ENCODE data around the gene AXIN2. TPM values are rescaled to one million over a fixed set of nuclear protein-coding genes. Genes with fewer than 3 reads are reported as not detected.

Gene AXIN2
- polyA plus RNA-seq, 1 experiment, result 2.8 TPM

GRCh38 chr17:65533056-65533745 lies 28.2 kb downstream of the AXIN2 start:
- H3K27ac ChIP-seq (ENCODE audit: low read depth, low read length), result no peak overlapping the region
- ChIA-PET POLR2A (no interaction called here), CTCF (no interaction called here)
- H3K27me3 ChIP-seq (ENCODE audit: control insufficient read depth, insufficient read depth, low read length), result no peaks in the 10 kb centered on the region
- no peak for DNase-seq (ENCODE audit: low read depth, low spot score)
- H3K9me3 ChIP-seq (ENCODE audit: control insufficient read depth, insufficient read depth, low read length), result peaks cover 2% of the 10 kb centered on the region; the same call in 1 of the 2 replicates
- TF ChIP-seq, protein P1, sequence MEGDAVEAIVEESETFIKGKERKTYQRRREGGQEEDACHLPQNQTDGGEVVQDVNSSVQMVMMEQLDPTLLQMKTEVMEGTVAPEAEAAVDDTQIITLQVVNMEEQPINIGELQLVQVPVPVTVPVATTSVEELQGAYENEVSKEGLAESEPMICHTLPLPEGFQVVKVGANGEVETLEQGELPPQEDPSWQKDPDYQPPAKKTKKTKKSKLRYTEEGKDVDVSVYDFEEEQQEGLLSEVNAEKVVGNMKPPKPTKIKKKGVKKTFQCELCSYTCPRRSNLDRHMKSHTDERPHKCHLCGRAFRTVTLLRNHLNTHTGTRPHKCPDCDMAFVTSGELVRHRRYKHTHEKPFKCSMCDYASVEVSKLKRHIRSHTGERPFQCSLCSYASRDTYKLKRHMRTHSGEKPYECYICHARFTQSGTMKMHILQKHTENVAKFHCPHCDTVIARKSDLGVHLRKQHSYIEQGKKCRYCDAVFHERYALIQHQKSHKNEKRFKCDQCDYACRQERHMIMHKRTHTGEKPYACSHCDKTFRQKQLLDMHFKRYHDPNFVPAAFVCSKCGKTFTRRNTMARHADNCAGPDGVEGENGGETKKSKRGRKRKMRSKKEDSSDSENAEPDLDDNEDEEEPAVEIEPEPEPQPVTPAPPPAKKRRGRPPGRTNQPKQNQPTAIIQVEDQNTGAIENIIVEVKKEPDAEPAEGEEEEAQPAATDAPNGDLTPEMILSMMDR (IDR thresholded peaks at IDR 0.05; ENCODE audit: low read depth, low read length), result no peak
- no peak overlapping the region for H3K4me3 ChIP-seq (ENCODE audit: low read depth, low read length)

DNA sequence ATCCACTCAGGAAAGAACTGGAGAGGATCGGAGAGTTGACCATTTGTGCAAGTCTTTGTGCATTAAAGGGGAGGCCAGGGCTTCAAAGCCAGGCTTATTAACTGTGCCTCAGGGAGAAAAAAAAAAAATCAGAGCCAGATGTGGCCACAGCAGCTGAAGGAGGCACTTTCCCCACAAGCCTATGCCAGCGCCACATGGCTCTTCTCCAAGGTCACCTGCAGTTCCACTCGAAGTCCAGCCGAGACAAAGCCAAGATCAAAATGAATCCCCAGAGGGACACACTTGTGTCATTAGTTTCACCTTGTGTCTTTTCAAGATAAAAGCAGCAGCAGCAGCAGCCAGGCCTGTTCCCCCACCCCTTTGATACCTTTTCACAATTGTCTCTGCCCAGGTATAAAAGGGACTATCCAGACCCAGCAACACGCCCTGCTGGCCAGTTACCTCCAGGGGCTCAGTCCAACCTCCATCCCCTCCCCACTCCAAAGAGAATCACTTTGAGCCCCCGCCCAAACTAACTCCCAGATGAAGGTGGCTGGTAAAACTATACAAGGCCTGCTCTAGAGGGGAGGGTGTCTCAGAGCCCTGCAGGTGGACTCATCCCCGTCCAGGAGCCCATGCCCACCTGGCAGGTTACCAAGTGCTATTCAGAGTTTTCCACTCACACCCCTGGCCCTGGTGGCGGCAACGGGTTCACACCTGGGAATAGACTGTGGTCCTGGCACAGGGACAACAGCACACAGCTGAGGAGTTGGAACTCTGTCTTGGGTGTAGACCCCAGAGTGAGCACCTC lies 29.2 kb downstream of the AXIN2 start:
- Histone ChIP-seq H3K4me3 (ENCODE audit: low read depth, low read length) (no peak overlapping the region), H3K27me3 (ENCODE audit: control insufficient read depth, insufficient read depth, low read length) (no peaks in the 10 kb centered on the region), H3K9me3 (ENCODE audit: control insufficient read depth, insufficient read depth, low read length) (peaks cover 2% of the 10 kb centered on the region; the same call in 1 of the 2 replicates), H3K27ac (ENCODE audit: low read depth, low read length) (peak overlapping the region; percentile 97)
- ChIA-PET CTCF (no interaction called here), POLR2A (no interaction called here)
- TF ChIP-seq, protein P1 (IDR thresholded peaks at IDR 0.05; ENCODE audit: low read depth, low read length), result no peak
- no peak for DNase-seq (ENCODE audit: low read depth, low spot score)

DNA sequence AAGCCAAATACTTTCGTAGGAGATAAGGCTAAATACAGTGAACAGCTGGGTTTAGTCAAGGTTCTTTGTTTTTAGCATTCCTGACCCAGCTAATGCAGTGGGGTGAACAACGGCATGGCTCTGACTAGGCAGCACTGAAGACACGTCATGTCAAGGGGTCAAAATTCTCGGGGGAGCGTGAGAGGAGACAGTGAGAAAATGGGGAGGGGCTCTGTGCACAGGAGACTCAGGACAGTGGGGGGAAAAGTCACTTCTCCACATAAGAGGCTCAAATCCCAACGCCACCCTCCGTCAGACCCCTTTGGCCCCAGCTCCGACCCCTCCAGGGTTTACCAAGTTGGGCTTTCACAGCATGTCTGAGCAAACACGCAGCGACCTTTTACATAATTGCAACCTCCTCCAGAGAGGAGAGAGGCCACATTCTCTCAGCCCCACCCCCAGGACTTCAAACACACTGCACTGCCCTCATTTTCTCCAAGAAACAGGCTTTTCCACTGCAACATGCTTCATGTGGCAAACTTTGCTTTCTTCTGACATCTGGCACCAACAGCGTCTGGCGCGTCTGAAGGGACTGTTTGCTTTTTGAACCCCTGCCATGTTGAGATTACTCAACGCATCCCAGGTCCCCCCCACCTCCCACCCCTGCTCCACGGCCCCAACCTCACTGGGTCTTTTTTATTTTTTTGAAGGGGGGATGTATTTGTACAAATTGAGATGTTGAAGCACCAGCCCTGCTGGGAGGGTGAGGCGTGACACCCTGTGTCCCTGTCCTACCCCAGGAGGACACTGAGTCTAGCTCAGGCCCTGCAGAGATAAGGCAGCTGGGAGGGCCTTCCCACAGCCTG lies 30.0 kb downstream of the AXIN2 start:
- Histone ChIP-seq H3K4me3 (ENCODE audit: low read depth, low read length) (peak overlapping the region; percentile 23), H3K27ac (ENCODE audit: low read depth, low read length) (peak overlapping the region; percentile 97)
- DNase-seq (ENCODE audit: low read depth, low spot score), result peak; percentile 79

DNA sequence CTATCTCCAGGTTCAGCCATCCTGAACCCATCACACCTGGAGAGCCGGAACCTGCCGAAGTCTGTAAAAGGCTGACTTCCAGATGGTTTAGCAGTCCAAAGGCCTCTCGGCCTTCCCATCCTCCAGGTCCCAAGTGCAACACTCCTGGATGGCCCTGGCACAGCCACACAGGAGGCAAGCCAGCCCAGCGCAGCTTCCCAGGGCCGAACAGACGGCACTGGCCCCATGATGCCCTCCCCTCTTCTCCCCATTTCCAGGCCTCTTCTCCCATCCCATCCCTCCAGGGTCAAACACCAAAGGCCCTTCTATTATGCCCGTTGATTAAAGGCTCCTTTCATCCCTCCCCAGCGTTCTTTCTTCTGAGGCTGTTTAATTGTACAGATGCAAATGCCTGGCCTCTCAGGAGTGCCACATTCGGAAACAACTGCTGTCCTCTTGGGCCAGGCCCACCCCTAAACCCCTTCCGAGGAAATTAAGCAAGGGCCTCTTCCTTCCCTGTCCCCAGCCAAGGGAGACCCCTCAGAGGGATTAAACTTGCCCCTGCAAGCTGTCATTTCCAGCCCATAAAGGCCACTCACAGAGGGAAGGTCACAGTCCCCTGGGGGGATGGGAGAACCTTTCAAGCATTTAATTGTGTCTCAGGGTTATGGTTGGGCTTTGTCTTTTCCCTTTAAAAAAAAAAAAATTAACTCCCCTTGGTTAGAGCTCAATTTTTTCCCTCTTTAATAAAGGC lies 30.8 kb downstream of the AXIN2 start:
- no peaks in the 10 kb centered on the region for H3K27me3 ChIP-seq (ENCODE audit: control insufficient read depth, insufficient read depth, low read length)
- no peak for DNase-seq (ENCODE audit: low read depth, low spot score)
- no peaks in the 10 kb centered on the region; the same call in 1 of the 2 replicates for H3K9me3 ChIP-seq (ENCODE audit: control insufficient read depth, insufficient read depth, low read length)
- CTCF ChIA-PET, result interaction anchor here (1.0 to 1.1 kb wide), 2 partner anchors 26 to 458 kb away, joined by 3 read pairs; no protein-coding TSS in a partner anchor
- TF ChIP-seq, protein P1 (IDR thresholded peaks at IDR 0.05; ENCODE audit: low read depth, low read length), result no peak
- H3K27ac ChIP-seq (ENCODE audit: low read depth, low read length), result peak overlapping the region; percentile 97
- POLR2A ChIA-PET, result interaction anchor here (0.7 to 1.4 kb wide), 6 partner anchors 16 to 454 kb away, joined by 3 to 5 read pairs (median 4); no protein-coding TSS in a partner anchor
- no peak overlapping the region for H3K4me3 ChIP-seq (ENCODE audit: low read depth, low read length)

More for the DNA sequence above, 30.0 kb downstream of the AXIN2 start:
- no peaks in the 10 kb centered on the region; the same call in 1 of the 2 replicates for H3K9me3 ChIP-seq (ENCODE audit: control insufficient read depth, insufficient read depth, low read length)
- ChIA-PET POLR2A (interaction anchor here (0.7 to 1.4 kb wide), 6 partner anchors 17 to 453 kb away, joined by 3 to 5 read pairs (median 4); no protein-coding TSS in a partner anchor), CTCF (interaction anchor here (1.0 to 1.1 kb wide), 2 partner anchors 25 to 457 kb away, joined by 3 read pairs; no protein-coding TSS in a partner anchor)
- TF ChIP-seq, protein P1 (IDR thresholded peaks at IDR 0.05; ENCODE audit: low read depth, low read length), result peak; percentile 27
- no peaks in the 10 kb centered on the region for H3K27me3 ChIP-seq (ENCODE audit: control insufficient read depth, insufficient read depth, low read length)
